Smooth muscle cell of trachea (primary cell): Measurements from ENCODE around the gene EXO5. TPM values are rescaled to one million over a fixed set of nuclear protein-coding genes. Genes with fewer than 3 reads are reported as not detected.

Experiments used
- total RNA-seq: library from RNA; depleted of rRNA; stranded (reverse); fragments of >200 nt; gene quantifications from 2 replicates; pipeline ENCODE4 v1.2.1, GENCODE V29; 2014

Gene EXO5
- total RNA-seq = 5.5 and 10.0 TPM in 2 replicates

DNA sequence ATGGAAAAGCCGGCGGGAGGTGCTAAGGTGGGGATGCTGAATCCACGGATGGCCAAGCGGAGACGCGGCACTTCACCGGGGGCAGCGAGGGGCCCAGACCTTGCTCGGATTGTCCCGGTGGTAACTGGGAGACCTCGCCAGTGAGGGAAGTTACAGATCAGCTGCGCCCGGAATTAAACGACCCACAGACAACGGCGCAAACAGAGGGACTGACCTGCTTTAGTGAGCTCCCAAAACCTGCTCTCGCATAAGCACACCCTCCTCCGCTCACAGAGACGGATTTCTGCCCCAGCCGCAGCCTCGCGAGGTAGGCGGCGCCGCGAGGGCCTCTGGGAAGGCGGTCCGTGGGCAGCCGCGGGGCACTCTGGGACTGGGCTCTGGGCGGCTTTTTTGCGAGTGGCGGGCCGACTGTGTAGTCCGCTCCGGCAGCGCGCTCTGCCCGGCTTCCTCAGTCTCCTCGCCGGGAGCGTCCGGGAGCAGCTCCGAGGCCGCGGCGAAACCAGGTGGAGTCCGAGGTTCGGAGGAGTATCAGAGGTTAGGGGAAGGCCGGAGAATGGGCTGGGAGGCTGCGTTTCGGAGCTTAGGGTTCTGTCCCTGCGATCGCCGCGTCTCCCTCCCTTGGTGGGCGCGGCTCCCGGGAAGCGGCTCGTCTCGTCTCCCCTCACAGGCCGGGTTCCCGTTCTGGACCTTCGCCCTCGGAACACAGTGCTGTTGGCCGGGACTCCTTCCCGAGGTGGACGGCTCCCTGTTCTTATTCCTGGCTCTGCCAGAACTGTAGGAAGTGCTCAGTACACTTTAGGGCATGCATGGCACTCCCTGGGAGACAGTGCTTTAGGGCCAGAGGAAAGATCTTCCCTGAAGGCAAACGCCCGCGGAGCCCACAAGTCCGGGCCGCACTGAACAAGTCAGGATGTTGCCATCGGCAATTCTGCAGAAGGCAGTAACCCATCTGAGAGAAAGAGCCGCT, at the start of gene EXO5:
EXO5 (plus strand) TSS at position 393 of the 967 bp plus-strand sequence. CDS start 5,778 bp downstream, outside the sequence.

GRCh38 chr1:40476924-40477677, 31.5 kb upstream of the EXO5 start, which contains the start of gene ZFP69:
TSS of gene ZFP69 (plus strand) at chr1:40477290. CDS start at chr1:40479362, 2,072 bp downstream.

GRCh38 chr1:40531381-40532061, 23.0 kb downstream of the EXO5 start, which contains the start of gene ZNF684:
TSS of gene ZNF684 (plus strand) at chr1:40531637. CDS start at chr1:40533167, 1,530 bp downstream.

Other genes with a start within 250 kb of the EXO5 start
- gene COL9A2, start 191.5 kb upstream of the EXO5 start, total RNA-seq = 2.5 and 7.1 TPM in 2 replicates
- 26.6 and 36.2 TPM in 2 replicates for gene SMAP2, start 135.0 kb upstream of the EXO5 start, total RNA-seq
- 2.2 and 3.8 TPM in 2 replicates for gene ZFP69B, start 58.3 kb upstream of the EXO5 start, total RNA-seq
- gene ZFP69, start 31.5 kb upstream of the EXO5 start, total RNA-seq = 3.6 and 3.9 TPM in 2 replicates
- gene ZNF684, start 22.9 kb downstream of the EXO5 start, total RNA-seq = 4.5 and 5.1 TPM in 2 replicates
- gene RIMS3, start 156.9 kb downstream of the EXO5 start, total RNA-seq = 0.29 and 0.33 TPM in 2 replicates
- gene NFYC, start 182.9 kb downstream of the EXO5 start, total RNA-seq = 30.4 and 31.3 TPM in 2 replicates